ENCODE measurements around the gene UNC13D. TPM values are rescaled to one million over a fixed set of nuclear protein-coding genes. Genes with fewer than 3 reads are reported as not detected.
"Not testable (repeated sequence)": the region's sequence is repeated elsewhere in the genome, so short reads cannot be mapped to it uniquely, and the experiment has no call there.

UNC13D gene
- total RNA-seq, 1 donor from 2014 or later: 10.7 TPM

GRCh38 chr17:75876190-75876937 lies 32.2 kb upstream of the UNC13D start:
- peak; percentile 77 for DNase-seq (ENCODE audit: missing footprints)
- intact Hi-C loops (cut with DNase I): loop anchor here (2.0 to 5.0 kb wide), 2 partner anchors 20 to 99 kb away; partner anchors contain the start of gene TRIM65
- peak; percentile 4 for ATAC-seq

DNA sequence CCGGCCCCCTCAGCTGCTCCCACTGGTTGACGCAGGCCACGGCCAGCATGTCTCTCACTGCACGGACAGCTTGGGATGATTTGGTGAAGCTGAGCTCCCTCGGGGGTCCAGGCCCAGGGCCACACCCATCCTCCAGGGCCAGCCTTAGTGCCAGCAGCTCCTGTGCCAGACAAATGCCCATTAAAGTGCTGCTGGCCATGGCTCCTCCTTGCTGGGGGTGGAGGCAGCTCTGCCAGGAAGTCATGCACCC lies 31.7 kb upstream of the UNC13D start:
- intact Hi-C loops (cut with DNase I): loop anchor here (2.0 to 5.0 kb wide), 2 partner anchors 21 to 99 kb away; partner anchors contain the start of gene TRIM65
- ATAC-seq (no peak), DNase-seq (ENCODE audit: missing footprints) (no peak)

- DNase-seq (ENCODE audit: missing footprints): no peak
- ATAC-seq: no peak
- intact Hi-C loops (cut with DNase I): loop anchor here (5.0 kb wide), 1 partner anchor 98 kb away; a partner anchor contains a TSS
Observed at GRCh38 chr17:75875182-75875939, 31.2 kb upstream of the UNC13D start.

GRCh38 chr17:75874323-75875181 lies 30.3 kb upstream of the UNC13D start:
- DNase-seq (ENCODE audit: missing footprints) (no peak), ATAC-seq (no peak)
- intact Hi-C loops (cut with DNase I): loop anchor here (5.0 kb wide), 1 partner anchor 97 kb away; a partner anchor contains a TSS

DNA sequence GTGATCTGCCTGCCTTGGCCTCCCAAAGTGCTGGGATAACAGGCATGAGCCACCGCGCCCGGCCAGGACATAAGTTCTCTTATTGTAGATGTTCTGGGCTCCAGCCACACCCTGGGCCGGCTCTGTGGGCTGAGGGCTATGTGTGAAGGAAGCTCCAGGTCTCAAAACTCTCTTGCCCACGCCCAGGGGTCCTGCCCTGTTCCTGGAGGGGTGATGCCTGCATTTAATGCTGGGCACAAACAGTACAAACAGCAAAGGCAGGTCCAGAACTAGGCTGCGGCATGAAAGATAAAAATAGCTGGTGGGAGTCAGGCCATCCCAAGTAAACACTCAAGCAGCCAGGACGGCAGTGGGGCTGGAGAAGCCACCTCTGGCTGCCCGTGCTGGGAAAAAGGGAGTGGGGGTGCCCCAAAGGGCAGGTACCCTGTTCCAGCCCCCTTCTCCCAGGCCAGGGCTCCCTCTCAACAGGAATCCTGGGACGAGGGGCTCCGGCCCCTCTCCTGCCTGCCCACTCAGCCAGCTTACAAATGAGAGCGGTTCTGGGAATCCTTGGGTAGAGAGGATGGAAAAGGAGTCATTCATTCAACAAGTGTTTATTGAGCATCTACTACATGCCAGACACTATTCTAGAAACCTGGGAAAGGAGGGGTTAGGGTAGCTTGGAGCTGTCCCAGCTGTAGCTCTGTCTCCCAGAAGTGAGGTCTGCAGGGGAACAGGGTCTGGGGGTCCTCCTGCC lies 29.6 kb upstream of the UNC13D start:
- intact Hi-C loops (cut with DNase I): no loop called here
- DNase-seq (ENCODE audit: missing footprints) (no peak), ATAC-seq (no peak)

GRCh38 chr17:75872434-75873351 lies 28.5 kb upstream of the UNC13D start:
- ATAC-seq (peak; percentile 62), DNase-seq (ENCODE audit: missing footprints) (peak; percentile 88)
- intact Hi-C loops (cut with DNase I): loop anchor here (1.0 kb wide), 1 partner anchor 17 kb away; the partner anchor contains the start of gene WBP2

- intact Hi-C loops (cut with DNase I); DNase-seq (ENCODE audit: missing footprints); ATAC-seq: not testable (repeated sequence)
Observed at GRCh38 chr17:75870228-75870627, 26.0 kb upstream of the UNC13D start.

GRCh38 chr17:75869282-75870141 lies 25.3 kb upstream of the UNC13D start:
- peak; percentile 85 for DNase-seq (ENCODE audit: missing footprints)
- intact Hi-C loops (cut with DNase I): no loop called here
- ATAC-seq: peak; percentile 69

DNA sequence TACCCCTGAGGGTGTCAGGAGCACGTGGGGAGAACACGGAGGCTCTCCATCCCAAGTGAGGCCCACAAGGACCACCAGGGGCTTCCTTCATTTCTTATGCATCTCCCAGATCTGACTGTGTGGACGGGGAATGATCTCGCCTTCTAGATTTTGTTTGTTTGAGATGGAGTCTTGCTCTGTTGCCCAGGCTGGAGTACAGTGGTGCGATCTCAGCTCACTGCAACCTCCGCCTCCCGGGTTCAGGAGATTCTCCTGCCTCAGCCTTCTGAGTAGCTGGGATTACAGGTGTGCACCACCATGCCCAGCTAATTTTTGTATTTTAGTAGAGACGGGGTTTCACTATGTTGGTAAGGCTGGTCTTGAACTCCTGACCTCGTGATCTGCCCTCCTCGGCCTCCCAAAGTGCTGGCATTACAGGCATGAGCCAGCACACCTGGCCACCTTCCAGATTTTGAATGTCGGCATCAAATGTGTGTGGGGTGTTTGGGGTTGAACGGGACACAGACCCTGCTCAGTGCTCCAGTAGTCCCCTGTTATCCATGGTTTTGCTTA lies 24.6 kb upstream of the UNC13D start:
- DNase-seq (ENCODE audit: missing footprints); intact Hi-C loops (cut with DNase I): not testable (repeated sequence)

GRCh38 chr17:75865404-75866188 lies 21.4 kb upstream of the UNC13D start:
- intact Hi-C loops (cut with DNase I); DNase-seq (ENCODE audit: missing footprints); ATAC-seq: not testable (repeated sequence)

More for the DNA sequence above, 24.6 kb upstream of the UNC13D start:
- ATAC-seq: not testable (repeated sequence)

- intact Hi-C loops (cut with DNase I); DNase-seq (ENCODE audit: missing footprints); ATAC-seq: not testable (repeated sequence)
Observed at GRCh38 chr17:75864887-75865286, 20.7 kb upstream of the UNC13D start.

DNA sequence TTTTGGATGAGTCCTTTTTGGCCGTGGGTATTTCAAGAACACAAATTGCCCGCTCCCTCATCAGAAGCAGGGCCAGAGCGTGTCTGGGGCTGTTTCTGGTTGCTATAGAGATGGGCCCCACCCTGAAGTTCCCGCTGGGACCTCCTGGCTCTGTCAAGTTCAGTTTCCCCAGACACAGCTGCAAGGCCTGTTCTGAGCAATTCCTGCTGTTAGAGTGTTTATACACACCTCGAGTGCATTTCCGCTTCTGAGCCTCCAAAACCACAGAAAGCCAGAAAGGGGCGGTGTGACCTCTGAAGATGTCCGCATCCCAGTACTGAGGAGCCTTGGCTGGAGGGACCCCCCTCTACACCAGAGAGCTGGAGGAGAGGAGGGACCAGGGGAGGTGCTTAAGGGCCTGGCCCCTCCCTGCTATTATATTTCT lies 20.3 kb upstream of the UNC13D start:
- peak; percentile 92 for ATAC-seq
- peak; percentile 84 for DNase-seq (ENCODE audit: missing footprints)
- intact Hi-C loops (cut with DNase I): no loop called here

DNA sequence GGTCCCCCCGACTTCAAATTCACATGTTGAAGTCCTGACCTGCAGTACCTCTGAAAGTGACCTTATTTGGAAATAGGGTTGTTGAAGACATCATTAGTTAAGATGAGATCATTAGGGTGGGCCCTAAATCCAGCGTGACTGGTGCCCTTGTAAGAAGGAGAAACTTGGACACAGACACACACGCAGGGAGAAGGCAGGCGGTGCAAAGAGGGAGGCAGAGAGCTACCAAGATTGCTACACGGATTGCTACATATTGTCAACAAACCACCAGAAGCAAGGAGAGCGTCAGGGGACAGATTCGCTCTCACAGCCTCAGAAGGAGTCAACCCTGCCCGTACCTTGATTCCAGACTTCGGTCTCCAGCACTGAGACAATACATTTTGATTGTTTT lies 17.7 kb upstream of the UNC13D start:
- ATAC-seq: peak; percentile 55

GRCh38 chr17:75859358-75859757 lies 15.2 kb upstream of the UNC13D start:
- intact Hi-C loops (cut with DNase I); ATAC-seq; DNase-seq (ENCODE audit: missing footprints): not testable (repeated sequence)

More for the DNA sequence above, 17.7 kb upstream of the UNC13D start:
- DNase-seq (ENCODE audit: missing footprints): no peak
- intact Hi-C loops (cut with DNase I): no loop called here

GRCh38 chr17:75856062-75856756 lies 12.0 kb upstream of the UNC13D start:
- intact Hi-C loops (cut with DNase I): no loop called here
- peak; percentile 45 for ATAC-seq
- DNase-seq (ENCODE audit: missing footprints): no peak

Measured in Right ventricle myocardium inferior (tissue), 1 donor.